ENCODE measurements around the gene CTNND2. TPM values are rescaled to one million over a fixed set of nuclear protein-coding genes. Genes with fewer than 3 reads are reported as not detected.

The CTNND2 gene
- total RNA-seq, 2 donors from 2014 or later: not detected

DNA sequence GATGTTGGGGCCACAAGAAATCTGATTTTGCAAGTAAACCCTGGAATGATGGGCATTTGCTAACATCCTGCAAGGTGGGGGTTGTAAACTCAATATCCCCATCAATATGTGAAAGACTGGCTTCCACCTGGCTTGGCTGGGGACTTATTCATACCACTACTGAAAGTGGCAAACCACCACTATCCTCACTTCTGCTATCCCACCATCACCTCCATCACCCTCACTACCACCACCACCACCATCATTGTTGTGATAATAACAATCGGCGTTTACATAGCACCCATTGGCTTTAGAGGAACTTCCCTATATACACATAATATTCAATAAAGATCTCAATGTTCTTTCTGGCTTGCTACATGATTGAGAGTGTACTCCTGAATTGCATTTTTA is 918.5 kb downstream of the CTNND2 start:
- DNase-seq (ENCODE audit: low spot score in 2 of 2) (no peak), ATAC-seq (no peak)
- H3K27ac Mint-ChIP-seq: no peak overlapping the region
- no peaks in the 10 kb centered on the region for H3K36me3 Mint-ChIP-seq
- no peaks in the 10 kb centered on the region for H3K9me3 Mint-ChIP-seq

- H3K9me3 Mint-ChIP-seq: no peaks in the 10 kb centered on the region
- no peaks in the 10 kb centered on the region for H3K36me3 Mint-ChIP-seq
- no peak overlapping the region for H3K27ac Mint-ChIP-seq
- ATAC-seq (no peak), DNase-seq (ENCODE audit: low spot score in 2 of 2) (no peak)
Measured at GRCh38 chr5:10985091-10985720, 919.0 kb downstream of the CTNND2 start.

GRCh38 chr5:10984021-10984715 is 920.1 kb downstream of the CTNND2 start:
- no peaks in the 10 kb centered on the region for H3K9me3 Mint-ChIP-seq
- ATAC-seq: no peak
- H3K36me3 Mint-ChIP-seq: no peaks in the 10 kb centered on the region
- no peak for DNase-seq (ENCODE audit: low spot score in 2 of 2)
- H3K27ac Mint-ChIP-seq: no peak overlapping the region

- H3K36me3 Mint-ChIP-seq: no peaks in the 10 kb centered on the region
- H3K9me3 Mint-ChIP-seq: no peaks in the 10 kb centered on the region
- no peak overlapping the region for H3K27ac Mint-ChIP-seq
- no peak for ATAC-seq
- no peak for DNase-seq (ENCODE audit: low spot score in 2 of 2)
Measured at GRCh38 chr5:10982626-10983025, 921.6 kb downstream of the CTNND2 start.

GRCh38 chr5:10981932-10982331 is 922.3 kb downstream of the CTNND2 start:
- DNase-seq (ENCODE audit: low spot score in 2 of 2) (no peak), ATAC-seq (no peak)

GRCh38 chr5:10977011-10977410 is 927.2 kb downstream of the CTNND2 start:
- DNase-seq (ENCODE audit: low spot score in 2 of 2) (no peak), ATAC-seq (no peak)
- Mint-ChIP-seq H3K27ac (no peak overlapping the region), H3K36me3 (no peaks in the 10 kb centered on the region), H3K9me3 (no peaks in the 10 kb centered on the region)

More at GRCh38 chr5:10981932-10982331, 922.3 kb downstream of the CTNND2 start:
- Mint-ChIP-seq H3K27ac (no peak overlapping the region), H3K36me3 (no peaks in the 10 kb centered on the region), H3K9me3 (no peaks in the 10 kb centered on the region)

DNA sequence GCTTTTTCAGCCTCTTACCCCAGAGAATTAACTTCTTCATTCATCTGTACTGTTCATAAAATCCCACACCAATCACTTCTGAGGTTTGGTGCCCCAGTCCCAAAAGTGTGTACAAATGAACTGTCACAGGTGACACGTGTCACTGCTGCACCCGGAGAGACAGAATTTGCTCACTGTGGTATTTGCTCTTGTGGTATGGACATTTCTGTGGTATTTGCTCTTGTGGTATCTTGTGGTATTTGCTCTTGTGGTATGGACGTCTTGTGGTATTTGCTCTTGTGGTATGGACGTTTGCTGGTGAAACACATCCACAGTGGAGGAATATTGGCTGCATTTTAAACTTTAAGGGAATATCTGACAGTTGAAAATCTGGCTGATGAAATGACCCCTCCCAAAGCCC is 928.3 kb downstream of the CTNND2 start:
- no peak overlapping the region for H3K27ac Mint-ChIP-seq
- ATAC-seq (no peak), DNase-seq (ENCODE audit: low spot score in 2 of 2) (no peak)
- H3K9me3 Mint-ChIP-seq: no peaks in the 10 kb centered on the region
- H3K36me3 Mint-ChIP-seq: no peaks in the 10 kb centered on the region

- H3K9me3 Mint-ChIP-seq: no peaks in the 10 kb centered on the region
- H3K27ac Mint-ChIP-seq: no peak overlapping the region
- DNase-seq (ENCODE audit: low spot score in 2 of 2): no peak
- H3K36me3 Mint-ChIP-seq: no peaks in the 10 kb centered on the region
- no peak for ATAC-seq
Measured at GRCh38 chr5:10974850-10975249, 929.4 kb downstream of the CTNND2 start.

GRCh38 chr5:10973316-10973715 is 930.9 kb downstream of the CTNND2 start:
- DNase-seq (ENCODE audit: low spot score in 2 of 2) (no peak), ATAC-seq (no peak)
- H3K27ac Mint-ChIP-seq: no peak overlapping the region
- H3K9me3 Mint-ChIP-seq: no peaks in the 10 kb centered on the region
- no peaks in the 10 kb centered on the region for H3K36me3 Mint-ChIP-seq

DNA sequence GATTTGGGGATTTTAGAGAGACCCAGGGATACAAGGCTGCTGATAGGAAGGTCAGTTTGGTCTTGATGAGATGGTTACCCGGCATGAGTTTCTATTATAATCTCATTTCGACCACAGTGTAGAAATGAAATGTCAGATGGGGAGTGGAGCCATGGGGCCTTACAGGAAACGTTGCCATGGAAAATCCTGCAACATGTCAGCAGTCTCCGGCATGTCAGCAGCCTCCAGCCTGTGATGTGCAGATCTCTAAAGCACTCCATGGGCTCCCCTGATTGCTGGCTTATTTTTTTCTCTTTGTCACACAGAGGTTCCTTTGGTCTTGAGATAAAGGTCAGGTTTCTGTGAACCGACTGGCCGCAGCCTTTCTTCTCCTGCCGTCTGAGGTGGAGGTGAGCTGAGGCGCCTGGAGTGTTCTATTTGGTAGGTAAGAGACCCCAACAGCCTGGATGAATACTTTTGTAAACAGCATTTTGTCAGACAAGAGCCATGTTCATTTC is 934.5 kb downstream of the CTNND2 start:
- ATAC-seq (no peak), DNase-seq (ENCODE audit: low spot score in 2 of 2) (no peak)
- Mint-ChIP-seq H3K36me3 (no peaks in the 10 kb centered on the region), H3K27ac (no peak overlapping the region), H3K9me3 (peaks cover 0 to 4% of the 10 kb centered on the region in 2 donors)

- H3K9me3 Mint-ChIP-seq: peaks cover 2 to 7% of the 10 kb centered on the region in 2 donors
- no peak overlapping the region for H3K27ac Mint-ChIP-seq
- H3K36me3 Mint-ChIP-seq: no peaks in the 10 kb centered on the region
- ATAC-seq (no peak), DNase-seq (ENCODE audit: low spot score in 2 of 2) (no peak)
Measured at GRCh38 chr5:10964806-10965205, 939.4 kb downstream of the CTNND2 start.

GRCh38 chr5:10958728-10959127 is 945.5 kb downstream of the CTNND2 start:
- ATAC-seq (no peak), DNase-seq (ENCODE audit: low spot score in 2 of 2) (no peak)
- peaks cover 0 to 10% of the 10 kb centered on the region in 2 donors for H3K36me3 Mint-ChIP-seq
- no peak overlapping the region for H3K27ac Mint-ChIP-seq
- peaks cover 12 to 16% of the 10 kb centered on the region in 2 donors for H3K9me3 Mint-ChIP-seq

DNA sequence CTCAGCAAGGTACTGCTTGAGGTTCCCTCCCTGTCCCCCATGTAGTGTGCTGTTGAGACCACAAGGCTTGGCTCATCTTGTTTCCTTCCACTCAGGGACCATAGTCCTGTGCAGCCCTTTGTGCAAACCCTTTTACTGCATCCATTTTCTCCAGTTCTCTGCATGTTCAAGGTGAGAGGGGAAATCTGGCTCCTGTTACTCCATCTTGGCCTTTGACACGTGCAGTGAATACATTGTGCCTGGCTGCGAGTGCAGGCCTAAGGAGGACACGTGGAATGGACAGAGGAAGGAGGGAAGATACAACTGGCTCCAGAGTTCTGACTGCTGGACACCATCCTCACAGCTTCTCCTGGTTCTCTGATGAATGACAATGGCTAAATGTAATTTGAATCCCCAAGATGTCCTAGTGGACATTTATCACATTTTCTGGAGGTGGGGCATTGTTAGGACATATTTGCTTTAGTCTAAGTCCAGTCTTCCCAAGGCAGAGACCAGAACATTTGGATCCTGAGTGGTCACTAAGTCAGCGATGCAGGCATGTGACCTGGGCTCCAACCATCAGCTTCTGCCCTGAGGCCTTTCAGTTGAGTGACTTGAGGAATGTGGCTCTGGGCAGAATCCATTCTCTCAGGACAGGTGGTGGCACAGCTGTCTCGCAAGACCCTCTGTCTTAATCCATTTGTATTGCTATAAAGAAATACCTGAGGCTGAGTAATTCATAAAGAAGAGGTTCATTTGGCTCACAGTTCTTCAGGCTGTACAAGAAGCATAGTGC is 954.2 kb downstream of the CTNND2 start:
- no peaks in the 10 kb centered on the region for H3K36me3 Mint-ChIP-seq
- ATAC-seq (no peak), DNase-seq (ENCODE audit: low spot score in 2 of 2) (no peak)
- no peak overlapping the region for H3K27ac Mint-ChIP-seq
- H3K9me3 Mint-ChIP-seq: no peaks in the 10 kb centered on the region

GRCh38 chr5:10946050-10946449 is 958.2 kb downstream of the CTNND2 start:
- ATAC-seq (no peak), DNase-seq (ENCODE audit: low spot score in 2 of 2) (no peak)
- H3K36me3 Mint-ChIP-seq: no peaks in the 10 kb centered on the region
- H3K27ac Mint-ChIP-seq: no peak overlapping the region
- no peaks in the 10 kb centered on the region for H3K9me3 Mint-ChIP-seq

- ATAC-seq (no peak), DNase-seq (ENCODE audit: low spot score in 2 of 2) (no peak)
- Mint-ChIP-seq H3K9me3 (no peaks in the 10 kb centered on the region), H3K27ac (no peak overlapping the region), H3K36me3 (no peaks in the 10 kb centered on the region)
Measured at GRCh38 chr5:10941900-10942299, 962.3 kb downstream of the CTNND2 start.

GRCh38 chr5:10936081-10936855 is 968.0 kb downstream of the CTNND2 start:
- no peaks in the 10 kb centered on the region for H3K9me3 Mint-ChIP-seq
- DNase-seq (ENCODE audit: low spot score in 2 of 2): no peak
- H3K27ac Mint-ChIP-seq: no peak overlapping the region
- no peaks in the 10 kb centered on the region for H3K36me3 Mint-ChIP-seq
- ATAC-seq: no peak

DNA sequence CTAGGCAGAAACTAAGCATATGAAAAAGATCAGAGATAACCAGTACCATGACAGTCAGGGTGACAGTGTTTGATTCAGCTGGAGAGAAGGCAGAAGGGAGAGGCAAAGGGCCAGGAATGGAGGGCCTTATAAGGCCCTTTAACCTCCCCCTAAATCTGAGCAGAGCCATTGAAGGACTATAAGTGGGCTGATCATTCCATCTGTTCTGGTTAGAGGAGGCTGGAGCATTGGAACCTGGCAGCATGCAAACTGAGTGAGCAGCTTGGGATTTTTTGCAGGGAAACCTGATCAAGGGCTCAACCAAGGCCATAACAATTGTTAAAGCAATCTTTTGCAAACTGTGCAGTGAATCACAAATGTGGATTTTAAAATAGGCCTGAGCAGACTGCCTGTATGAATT is 968.7 kb downstream of the CTNND2 start:
- no peak for ATAC-seq
- no peak overlapping the region for H3K27ac Mint-ChIP-seq
- no peak for DNase-seq (ENCODE audit: low spot score in 2 of 2)
- H3K9me3 Mint-ChIP-seq: no peaks in the 10 kb centered on the region
- no peaks in the 10 kb centered on the region for H3K36me3 Mint-ChIP-seq
